ENCODE measurements around the gene PROSER1. TPM values are rescaled to one million over a fixed set of nuclear protein-coding genes. Genes with fewer than 3 reads are reported as not detected.
"Not testable (repeated sequence)": the region's sequence is repeated elsewhere in the genome, so short reads cannot be mapped to it uniquely, and the experiment has no call there.

Gene PROSER1
- total RNA-seq, 1 experiment from 2014 or later = 28.2 TPM

DNA sequence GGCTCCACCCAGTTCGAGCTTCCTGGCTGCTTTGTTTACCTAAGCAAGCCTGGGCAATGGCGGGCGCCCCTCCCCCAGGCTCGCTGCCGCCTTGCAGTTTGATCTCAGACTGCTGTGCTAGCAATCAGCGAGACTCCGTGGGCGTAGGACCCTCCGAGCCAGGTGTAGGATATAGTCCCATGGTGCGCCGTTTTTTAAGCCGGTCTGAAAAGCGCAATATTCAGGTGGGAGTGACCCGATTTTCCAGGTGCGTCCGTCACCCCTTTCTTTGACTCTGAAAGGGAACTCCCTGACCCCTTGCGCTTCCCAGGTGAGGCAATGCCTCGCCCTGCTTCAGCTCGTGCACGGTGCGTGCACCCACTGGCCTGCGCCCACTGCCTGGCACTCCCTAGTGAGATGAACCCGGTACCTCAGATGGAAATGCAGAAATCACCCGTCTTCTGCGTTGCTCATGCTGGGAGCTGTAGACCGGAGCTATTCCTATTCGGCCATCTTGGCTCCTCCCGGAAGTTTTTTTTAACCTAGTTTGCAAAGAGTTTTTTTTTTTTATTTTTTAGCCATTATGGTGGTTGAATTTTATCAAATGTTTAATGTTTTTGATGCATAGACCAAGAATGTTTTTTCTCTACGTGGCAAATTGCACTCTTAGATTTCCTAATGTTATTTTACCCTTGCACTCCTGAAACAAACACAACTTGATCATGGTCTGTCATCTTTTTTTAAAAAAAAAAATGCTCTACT lies 31.3 kb downstream of the PROSER1 start:
- not testable (repeated sequence) for H3K27me3 ChIP-seq (ENCODE audit: control insufficient read depth, insufficient read depth, low read length); DNase-seq; H3K36me3 ChIP-seq (replicated peaks; ENCODE audit: control insufficient read depth, insufficient read depth, low read length)
- H3K4me3 ChIP-seq (ENCODE audit: insufficient read depth, low read depth, low read length) = peak overlapping the region; percentile 18

- DNase-seq = no peak
- Histone ChIP-seq H3K4me3 (ENCODE audit: insufficient read depth, low read depth, low read length) (no peak overlapping the region), H3K36me3 (replicated peaks; ENCODE audit: control insufficient read depth, insufficient read depth, low read length) (no peaks in the 10 kb centered on the region), H3K27me3 (ENCODE audit: control insufficient read depth, insufficient read depth, low read length) (no peaks in the 10 kb centered on the region)
Observed at GRCh38 chr13:38998739-38999138, 39.1 kb downstream of the PROSER1 start.

GRCh38 chr13:38993381-38993780 lies 44.5 kb downstream of the PROSER1 start:
- DNase-seq = no peak

DNA sequence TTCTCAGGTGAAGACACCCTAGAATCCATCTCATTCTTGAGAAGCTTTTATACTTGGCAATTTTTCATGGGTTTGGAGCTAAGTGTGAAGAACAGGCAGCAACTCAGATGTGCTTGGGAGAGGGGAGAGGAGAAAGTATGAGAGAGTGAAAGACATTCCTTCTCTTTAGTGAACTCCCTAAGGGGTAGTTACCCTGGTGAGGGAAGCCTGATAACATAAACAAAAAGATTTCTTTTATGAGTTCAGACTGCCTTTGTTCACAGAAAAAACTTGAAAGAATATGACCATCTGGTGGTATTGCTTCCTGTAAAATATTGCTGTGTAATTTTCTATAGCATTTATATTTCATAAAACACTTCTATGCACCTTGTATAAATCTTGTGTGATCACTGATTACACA lies 47.2 kb downstream of the PROSER1 start, which contains the start of gene STOML3:
STOML3 (minus strand) TSS at position 139 of the 400 bp plus-strand sequence; CDS start at position 29, 110 bp downstream.
- H3K36me3 ChIP-seq (replicated peaks; ENCODE audit: control insufficient read depth, insufficient read depth, low read length) = no peaks in the 10 kb centered on the region
- no peak within 1 kb of the TSS for H3K4me3 ChIP-seq (ENCODE audit: insufficient read depth, low read depth, low read length)
- no peaks in the 10 kb centered on the region for H3K27me3 ChIP-seq (ENCODE audit: control insufficient read depth, insufficient read depth, low read length)
- DNase-seq = no peak

More at GRCh38 chr13:38993381-38993780, 44.5 kb downstream of the PROSER1 start:
- Histone ChIP-seq H3K27me3 (ENCODE audit: control insufficient read depth, insufficient read depth, low read length) (no peaks in the 10 kb centered on the region), H3K4me3 (ENCODE audit: insufficient read depth, low read depth, low read length) (no peak overlapping the region), H3K36me3 (replicated peaks; ENCODE audit: control insufficient read depth, insufficient read depth, low read length) (no peaks in the 10 kb centered on the region)

- no peaks in the 10 kb centered on the region for H3K27me3 ChIP-seq (ENCODE audit: control insufficient read depth, insufficient read depth, low read length)
- DNase-seq = no peak
- no peaks in the 10 kb centered on the region for H3K36me3 ChIP-seq (replicated peaks; ENCODE audit: control insufficient read depth, insufficient read depth, low read length)
- H3K4me3 ChIP-seq (ENCODE audit: insufficient read depth, low read depth, low read length) = no peak overlapping the region
Observed at GRCh38 chr13:38981096-38981495, 56.8 kb downstream of the PROSER1 start.

- no peaks in the 10 kb centered on the region for H3K27me3 ChIP-seq (ENCODE audit: control insufficient read depth, insufficient read depth, low read length)
- H3K36me3 ChIP-seq (replicated peaks; ENCODE audit: control insufficient read depth, insufficient read depth, low read length) = no peaks in the 10 kb centered on the region
- DNase-seq = no peak
- H3K4me3 ChIP-seq (ENCODE audit: insufficient read depth, low read depth, low read length) = no peak overlapping the region
Observed at GRCh38 chr13:38980750-38981078, 57.2 kb downstream of the PROSER1 start.

DNA sequence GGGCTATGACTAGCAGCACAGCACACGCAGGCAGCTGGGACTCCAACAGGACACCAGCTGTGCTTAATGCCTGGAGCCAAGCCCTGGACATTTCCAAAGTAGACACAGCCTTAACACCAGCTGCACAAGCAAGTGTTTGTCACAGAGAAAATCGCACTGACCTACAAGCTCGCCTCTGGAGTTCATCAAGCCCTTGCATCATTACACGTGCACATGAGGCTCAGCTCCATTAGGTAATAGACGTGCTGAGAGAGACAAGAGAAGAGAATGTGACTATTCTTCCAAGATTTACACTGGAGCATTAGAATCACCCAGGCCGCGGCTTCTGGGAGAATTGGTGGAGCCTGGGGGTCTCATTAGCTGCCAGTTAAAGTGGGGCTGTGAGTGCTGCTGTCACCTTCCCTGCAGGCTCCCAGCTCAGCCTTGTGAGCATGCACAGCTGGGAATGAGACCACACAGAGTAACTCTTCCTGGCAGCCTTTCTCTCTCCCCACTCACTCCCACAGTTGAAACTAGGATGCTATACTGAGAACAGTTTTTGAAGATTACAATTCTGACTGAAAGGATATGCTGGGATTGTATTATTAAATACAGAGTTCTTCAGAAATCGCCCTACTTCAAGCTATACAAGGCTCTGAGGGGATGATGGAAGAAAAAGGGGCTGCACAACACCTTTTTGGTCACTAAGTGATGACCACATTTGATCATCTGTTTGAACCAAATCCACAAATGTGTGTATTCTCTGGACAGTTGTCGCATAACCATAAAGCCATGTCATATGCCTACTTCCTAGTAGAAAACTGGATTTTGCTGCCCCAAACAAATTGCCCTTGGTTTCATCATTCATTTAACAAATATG lies 57.8 kb downstream of the PROSER1 start:
- peak; percentile 8 for DNase-seq
- no peaks in the 10 kb centered on the region for H3K27me3 ChIP-seq (ENCODE audit: control insufficient read depth, insufficient read depth, low read length)
- no peak overlapping the region for H3K4me3 ChIP-seq (ENCODE audit: insufficient read depth, low read depth, low read length)
- H3K36me3 ChIP-seq (replicated peaks; ENCODE audit: control insufficient read depth, insufficient read depth, low read length) = no peaks in the 10 kb centered on the region

DNA sequence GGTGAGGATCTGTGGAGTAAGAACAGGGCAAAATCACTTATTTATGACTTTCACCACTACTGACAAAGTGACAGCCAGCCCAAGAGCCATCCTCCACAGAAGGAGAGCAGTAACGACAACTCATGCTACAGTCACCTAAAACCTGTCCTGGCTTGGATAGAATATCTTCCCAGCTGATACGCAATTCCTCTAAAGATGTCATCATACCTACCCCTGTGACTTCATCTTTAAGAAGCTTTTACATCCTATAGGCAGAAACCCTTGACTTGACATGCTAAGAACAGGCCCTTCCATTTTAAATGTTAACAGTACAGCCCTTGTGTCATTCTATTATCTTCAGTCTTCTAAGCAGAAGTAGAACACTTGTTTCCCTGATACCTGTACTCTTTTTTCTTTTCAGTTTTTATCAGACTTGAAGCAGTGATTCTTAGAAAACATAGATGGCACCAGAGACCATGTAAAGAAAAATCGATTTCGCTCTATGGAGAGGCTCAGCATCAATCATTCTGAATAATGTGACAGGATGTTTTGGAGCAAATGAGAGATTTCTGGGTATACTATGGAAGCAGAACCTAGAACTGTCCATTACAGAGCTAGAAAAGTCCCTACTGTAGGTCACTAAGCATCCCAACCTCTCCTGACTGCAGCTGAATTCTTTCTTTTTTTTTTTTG lies 67.4 kb downstream of the PROSER1 start:
- no peak overlapping the region for H3K4me3 ChIP-seq (ENCODE audit: insufficient read depth, low read depth, low read length)
- H3K27me3 ChIP-seq (ENCODE audit: control insufficient read depth, insufficient read depth, low read length) = no peaks in the 10 kb centered on the region
- no peak for DNase-seq
- no peaks in the 10 kb centered on the region for H3K36me3 ChIP-seq (replicated peaks; ENCODE audit: control insufficient read depth, insufficient read depth, low read length)

DNA sequence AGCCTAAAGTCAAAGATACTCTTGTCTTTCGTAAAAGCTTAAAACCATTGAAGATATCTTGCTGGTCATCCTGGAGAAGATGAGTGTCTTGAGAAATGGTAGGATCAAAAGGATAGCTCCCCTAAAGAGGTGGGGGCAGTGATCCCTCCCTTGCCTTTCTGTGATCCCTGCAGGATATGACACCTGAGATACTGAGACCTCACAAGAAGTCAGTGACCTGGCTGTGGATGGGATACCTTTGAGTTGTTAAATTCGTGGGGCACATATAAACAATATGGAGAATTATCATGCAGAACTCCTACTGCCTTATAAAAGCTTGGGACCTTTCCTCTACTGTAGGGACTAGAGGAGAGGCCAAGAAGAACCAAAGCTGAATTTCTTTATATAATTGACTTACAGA lies 68.7 kb downstream of the PROSER1 start:
- Histone ChIP-seq H3K4me3 (ENCODE audit: insufficient read depth, low read depth, low read length) (no peak overlapping the region), H3K27me3 (ENCODE audit: control insufficient read depth, insufficient read depth, low read length) (no peaks in the 10 kb centered on the region), H3K36me3 (replicated peaks; ENCODE audit: control insufficient read depth, insufficient read depth, low read length) (no peaks in the 10 kb centered on the region)
- no peak for DNase-seq

GRCh38 chr13:38967446-38967845 lies 70.4 kb downstream of the PROSER1 start:
- no peaks in the 10 kb centered on the region for H3K36me3 ChIP-seq (replicated peaks; ENCODE audit: control insufficient read depth, insufficient read depth, low read length)
- H3K4me3 ChIP-seq (ENCODE audit: insufficient read depth, low read depth, low read length) = no peak overlapping the region
- H3K27me3 ChIP-seq (ENCODE audit: control insufficient read depth, insufficient read depth, low read length) = no peaks in the 10 kb centered on the region
- no peak for DNase-seq

DNA sequence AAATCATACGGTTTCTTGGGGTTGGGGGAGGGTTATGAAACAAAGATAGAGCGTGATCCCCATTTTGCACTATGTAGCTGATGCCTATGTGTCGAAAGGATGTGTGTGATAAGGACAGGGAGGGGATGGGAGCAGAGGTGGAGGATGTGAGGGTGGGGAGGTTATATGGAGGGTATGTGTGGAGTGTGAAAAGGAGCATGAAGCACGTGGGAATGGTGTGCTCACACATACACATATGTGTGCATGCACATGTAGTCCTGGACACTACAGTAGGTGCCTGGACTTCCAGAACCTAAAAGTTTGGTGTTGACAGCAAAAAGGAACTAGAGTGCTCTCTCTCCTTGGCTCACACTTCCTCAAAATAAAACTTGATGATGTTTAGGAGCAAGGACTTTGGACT lies 72.6 kb downstream of the PROSER1 start:
- Histone ChIP-seq H3K4me3 (ENCODE audit: insufficient read depth, low read depth, low read length) (no peak overlapping the region), H3K36me3 (replicated peaks; ENCODE audit: control insufficient read depth, insufficient read depth, low read length) (no peaks in the 10 kb centered on the region), H3K27me3 (ENCODE audit: control insufficient read depth, insufficient read depth, low read length) (no peaks in the 10 kb centered on the region)
- no peak for DNase-seq

- no peak overlapping the region for H3K4me3 ChIP-seq (ENCODE audit: insufficient read depth, low read depth, low read length)
- no peak for DNase-seq
- H3K36me3 ChIP-seq (replicated peaks; ENCODE audit: control insufficient read depth, insufficient read depth, low read length) = no peaks in the 10 kb centered on the region
- no peaks in the 10 kb centered on the region for H3K27me3 ChIP-seq (ENCODE audit: control insufficient read depth, insufficient read depth, low read length)
Observed at GRCh38 chr13:38960175-38960574, 77.7 kb downstream of the PROSER1 start.

Data from H7 (cell line).